Panc1 (cell line): ENCODE results near the gene G0S2. TPM values are rescaled to one million over a fixed set of nuclear protein-coding genes. Genes with fewer than 3 reads are reported as not detected.

Experiments used
- ATAC-seq: fragments of 200-7000 bp; cut with Tn5 transposase; 2 replicates; pipeline ENCODE4 v1.9.1; 2020; ENCODE audit warnings: mild to moderate bottlenecking, moderate library complexity
- BruUV-seq: library from RNA; stranded (reverse); fragments of 400-500 nt; replicated peaks from 2 replicates; lab custom pipeline; 2021; lab: Mats Ljungman, UMichigan
- CTCF ChIA-PET: fragments of 300-600 bp; sonication (Branson Sonifier 250); formaldehyde crosslinking; loops from one replicate; lab custom pipeline; 2022; ENCODE audit warnings: antibody characterized with exemption; lab: Charles Lee
- POLR2A ChIA-PET: fragments of 300-600 bp; sonication (Branson Sonifier 250); formaldehyde crosslinking; loops from one replicate; lab custom pipeline; 2022; ENCODE audit warnings: antibody characterized with exemption; lab: Charles Lee
- DNase-seq: peaks from one replicate; pipeline ENCODE4 v3.0.0-alpha.2; 2010; ENCODE audit warnings: low read depth, low spot score
- H3K27ac ChIP-seq: 2 replicates; pipeline ENCODE4 v1.5.1; 2011; ENCODE audit warnings: mild to moderate bottlenecking, low read length, inconsistent platforms
- H3K27me3 ChIP-seq: fragments of 200-500 bp; sonication (Bioruptor generic); 2 replicates; pipeline ENCODE4 v1.6.0; 2014; ENCODE audit warnings: low read length, inconsistent platforms; ENCODE audit not compliant: control insufficient read depth, insufficient read depth
- H3K36me3 ChIP-seq: fragments of 200-500 bp; sonication (Bioruptor generic); 2 replicates; pipeline ENCODE4 v1.5.1; 2014; ENCODE audit warnings: inconsistent platforms, mild to moderate bottlenecking, low read length, moderate library complexity; ENCODE audit not compliant: control insufficient read depth, insufficient read depth
- H3K4me1 ChIP-seq: 2 replicates; pipeline ENCODE4 v1.5.1; 2011; ENCODE audit warnings: inconsistent platforms, mild to moderate bottlenecking, low read length, moderate library complexity; ENCODE audit not compliant: control insufficient read depth, insufficient read depth
- H3K4me3 ChIP-seq, 2 experiments: 2 replicates each; pipeline ENCODE4 v1.5.1; 2011 to 2012; ENCODE audit warnings: low read depth in 2 of 2, low read length in 2 of 2, mild to moderate bottlenecking in 2 of 2, inconsistent platforms in 1 of 2, moderate library complexity in 1 of 2
- H3K9me3 ChIP-seq: fragments of 200-500 bp; sonication (Bioruptor generic); 2 replicates; pipeline ENCODE4 v1.5.1; 2014; ENCODE audit warnings: low read depth, mild to moderate bottlenecking, inconsistent platforms, low read length, moderate library complexity; ENCODE audit not compliant: control insufficient read depth, insufficient read depth
- POLR2AphosphoS5 ChIP-seq: IDR thresholded peaks from 2 replicates; pipeline ENCODE4 v1.6.1; 2012; ENCODE audit warnings: mild to moderate bottlenecking, low read depth, low read length, moderate library complexity
- SIN3A ChIP-seq: IDR thresholded peaks from 2 replicates; pipeline ENCODE4 v1.6.1; 2012; ENCODE audit warnings: low read depth, mild to moderate bottlenecking, low read length, moderate library complexity, borderline replicate concordance; ENCODE audit not compliant: insufficient read depth
- TCF7L2 ChIP-seq: IDR thresholded peaks from 2 replicates; pipeline ENCODE4 v1.6.1; 2011; ENCODE audit warnings: mild to moderate bottlenecking, low read depth, low read length, inconsistent platforms
- in situ Hi-C: cut with HindIII; loops from 2 replicates; pipeline ENCODE4 v1.10.0; 2016; ENCODE audit warnings: low sequenced_read_pairs, low pct_unique_long_range_greater_than_20kb
- intact Hi-C: fragments of 100-400 bp; cut with micrococcal nuclease; formaldehyde crosslinking; loops from one replicate; pipeline ENCODE4 v1.10.0; 2022; ENCODE audit not compliant: unreplicated experiment
- total RNA-seq: library from RNA; stranded (reverse); gene quantifications from one replicate; pipeline ENCODE4 v1.2.1, GENCODE V29; 2021; ENCODE audit not compliant: unreplicated experiment
- TF ChIP-seq, protein P1 (sequence below): fragments of 450-650 bp; IDR thresholded peaks from 2 replicates; pipeline ENCODE4 v1.5.1; 2017; ENCODE audit warnings: mild to moderate bottlenecking
- TF ChIP-seq, protein P2 (sequence below), 2 experiments: IDR thresholded peaks; 2 replicates each; pipeline ENCODE4 v1.6.1; 2011 to 2012; ENCODE audit warnings: low read depth in 2 of 2, control low read depth in 1 of 2, low read length in 1 of 2, mild to moderate bottlenecking in 1 of 2, moderate library complexity in 1 of 2; ENCODE audit not compliant: insufficient read depth in 1 of 2

The G0S2 gene
- total RNA-seq, 1 experiment from 2014 or later, result 2.5 TPM

GRCh38 chr1:209692745-209693504 lies 17.7 kb downstream of the G0S2 start:
- DNase-seq (peak; percentile 52), ATAC-seq (peak; percentile 74)
- no TSS peak for BruUV-seq
- no peaks in the 10 kb centered on the region for H3K4me1 ChIP-seq
- in situ Hi-C loops (no loop called here), intact Hi-C loops (loop anchor here (1.0 to 2.0 kb wide), 3 partner anchors 91 to 124 kb away; no protein-coding TSS in a partner anchor)
- no peaks in the 10 kb centered on the region for H3K9me3 ChIP-seq
- ChIA-PET POLR2A (no interaction called here), CTCF (interaction anchor here (1.1 kb wide), 1 partner anchor 123 kb away, joined by 4 read pairs; no protein-coding TSS in a partner anchor)
- H3K4me3 ChIP-seq, result no peak overlapping the region
- no peaks in the 10 kb centered on the region for H3K27me3 ChIP-seq
- H3K36me3 ChIP-seq, result no peaks in the 10 kb centered on the region
- H3K27ac ChIP-seq, result no peak overlapping the region
- no peak for TF ChIP-seq POLR2AphosphoS5
- TF ChIP-seq, protein P1, sequence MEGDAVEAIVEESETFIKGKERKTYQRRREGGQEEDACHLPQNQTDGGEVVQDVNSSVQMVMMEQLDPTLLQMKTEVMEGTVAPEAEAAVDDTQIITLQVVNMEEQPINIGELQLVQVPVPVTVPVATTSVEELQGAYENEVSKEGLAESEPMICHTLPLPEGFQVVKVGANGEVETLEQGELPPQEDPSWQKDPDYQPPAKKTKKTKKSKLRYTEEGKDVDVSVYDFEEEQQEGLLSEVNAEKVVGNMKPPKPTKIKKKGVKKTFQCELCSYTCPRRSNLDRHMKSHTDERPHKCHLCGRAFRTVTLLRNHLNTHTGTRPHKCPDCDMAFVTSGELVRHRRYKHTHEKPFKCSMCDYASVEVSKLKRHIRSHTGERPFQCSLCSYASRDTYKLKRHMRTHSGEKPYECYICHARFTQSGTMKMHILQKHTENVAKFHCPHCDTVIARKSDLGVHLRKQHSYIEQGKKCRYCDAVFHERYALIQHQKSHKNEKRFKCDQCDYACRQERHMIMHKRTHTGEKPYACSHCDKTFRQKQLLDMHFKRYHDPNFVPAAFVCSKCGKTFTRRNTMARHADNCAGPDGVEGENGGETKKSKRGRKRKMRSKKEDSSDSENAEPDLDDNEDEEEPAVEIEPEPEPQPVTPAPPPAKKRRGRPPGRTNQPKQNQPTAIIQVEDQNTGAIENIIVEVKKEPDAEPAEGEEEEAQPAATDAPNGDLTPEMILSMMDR, result peak; percentile 91
- TF ChIP-seq, protein P2, sequence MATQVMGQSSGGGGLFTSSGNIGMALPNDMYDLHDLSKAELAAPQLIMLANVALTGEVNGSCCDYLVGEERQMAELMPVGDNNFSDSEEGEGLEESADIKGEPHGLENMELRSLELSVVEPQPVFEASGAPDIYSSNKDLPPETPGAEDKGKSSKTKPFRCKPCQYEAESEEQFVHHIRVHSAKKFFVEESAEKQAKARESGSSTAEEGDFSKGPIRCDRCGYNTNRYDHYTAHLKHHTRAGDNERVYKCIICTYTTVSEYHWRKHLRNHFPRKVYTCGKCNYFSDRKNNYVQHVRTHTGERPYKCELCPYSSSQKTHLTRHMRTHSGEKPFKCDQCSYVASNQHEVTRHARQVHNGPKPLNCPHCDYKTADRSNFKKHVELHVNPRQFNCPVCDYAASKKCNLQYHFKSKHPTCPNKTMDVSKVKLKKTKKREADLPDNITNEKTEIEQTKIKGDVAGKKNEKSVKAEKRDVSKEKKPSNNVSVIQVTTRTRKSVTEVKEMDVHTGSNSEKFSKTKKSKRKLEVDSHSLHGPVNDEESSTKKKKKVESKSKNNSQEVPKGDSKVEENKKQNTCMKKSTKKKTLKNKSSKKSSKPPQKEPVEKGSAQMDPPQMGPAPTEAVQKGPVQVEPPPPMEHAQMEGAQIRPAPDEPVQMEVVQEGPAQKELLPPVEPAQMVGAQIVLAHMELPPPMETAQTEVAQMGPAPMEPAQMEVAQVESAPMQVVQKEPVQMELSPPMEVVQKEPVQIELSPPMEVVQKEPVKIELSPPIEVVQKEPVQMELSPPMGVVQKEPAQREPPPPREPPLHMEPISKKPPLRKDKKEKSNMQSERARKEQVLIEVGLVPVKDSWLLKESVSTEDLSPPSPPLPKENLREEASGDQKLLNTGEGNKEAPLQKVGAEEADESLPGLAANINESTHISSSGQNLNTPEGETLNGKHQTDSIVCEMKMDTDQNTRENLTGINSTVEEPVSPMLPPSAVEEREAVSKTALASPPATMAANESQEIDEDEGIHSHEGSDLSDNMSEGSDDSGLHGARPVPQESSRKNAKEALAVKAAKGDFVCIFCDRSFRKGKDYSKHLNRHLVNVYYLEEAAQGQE (IDR thresholded peaks at IDR 0.05; ENCODE audit: insufficient read depth in 1 of 2, low read depth in 2 of 2, low read length in 1 of 2), result no peak
- no peak for TF ChIP-seq SIN3A
- TF ChIP-seq TCF7L2, result no peak

DNA sequence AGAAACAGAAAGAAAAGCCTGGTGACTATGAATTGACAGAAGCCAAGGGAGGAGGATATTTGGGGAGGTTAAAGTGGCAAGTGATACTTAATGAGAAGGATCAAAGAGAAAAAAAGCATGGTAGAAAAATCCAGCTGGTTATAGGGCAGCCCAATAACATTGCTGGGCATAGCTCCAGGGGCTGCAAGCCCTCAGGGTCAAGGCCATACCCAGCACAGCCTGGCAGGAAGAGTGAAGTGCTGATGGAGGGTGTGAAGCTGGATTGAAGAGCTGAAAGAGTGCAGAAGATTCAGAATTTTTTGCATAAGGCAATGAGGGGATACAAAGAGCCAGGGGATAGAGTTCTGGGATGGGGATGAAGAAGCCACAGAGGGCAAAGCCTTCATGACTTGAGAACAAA lies 21.5 kb downstream of the G0S2 start:
- Histone ChIP-seq H3K4me3 (no peak overlapping the region), H3K9me3 (no peaks in the 10 kb centered on the region), H3K27me3 (0 out of 2 replicates have a peak, but pooled peaks cover 2% of the 10 kb centered on the region), H3K36me3 (no peaks in the 10 kb centered on the region), H3K4me1 (no peaks in the 10 kb centered on the region), H3K27ac (no peak overlapping the region)
- TF ChIP-seq, protein P1, result no peak
- TF ChIP-seq POLR2AphosphoS5, result no peak
- TF ChIP-seq SIN3A, result no peak
- TF ChIP-seq TCF7L2, result no peak
- TF ChIP-seq, protein P2 (IDR thresholded peaks at IDR 0.05; ENCODE audit: insufficient read depth in 1 of 2, low read depth in 2 of 2, low read length in 1 of 2), result no peak
- BruUV-seq, result no TSS peak
- in situ Hi-C loops (no loop called here), intact Hi-C loops (no loop called here)
- DNase-seq (no peak), ATAC-seq (no peak)
- ChIA-PET POLR2A (no interaction called here), CTCF (interaction anchor here (0.6 kb wide), 1 partner anchor 30 kb away, joined by 3 read pairs; no protein-coding TSS in a partner anchor)
